Suprapubic skin (tissue), 3 donors: ENCODE results near the gene CD300A.

Experiments used
- CTCF ChIP-seq, 2 donors: fragments of 200-600 bp in 1 of 2; fragments of 450-650 bp in 1 of 2; sonication (generic) in 1 of 2; IDR thresholded peaks; one replicate each; pipeline ENCODE4 v1.5.1; 2016 to 2019; ENCODE audit warnings: antibody characterized with exemption in 2 of 2, mild to moderate bottlenecking in 1 of 2, moderate library complexity in 1 of 2
- EP300 ChIP-seq: sonication (generic); formaldehyde crosslinking; IDR thresholded peaks from one replicate; pipeline ENCODE4 v1.6.1; 2017; ENCODE audit warnings: antibody characterized with exemption

- TF ChIP-seq CTCF (IDR thresholded peaks at IDR 0.05) (no peak), EP300 (no peak)
Measured at GRCh38 chr17:74475189-74475588, 8.8 kb downstream of the CD300A start.
